Measurements from ENCODE around the gene TNS3.
"Not testable (repeated sequence)": the region's sequence is repeated elsewhere in the genome, so short reads cannot be mapped to it uniquely, and the experiment has no call there.

TNS3 gene

DNA sequence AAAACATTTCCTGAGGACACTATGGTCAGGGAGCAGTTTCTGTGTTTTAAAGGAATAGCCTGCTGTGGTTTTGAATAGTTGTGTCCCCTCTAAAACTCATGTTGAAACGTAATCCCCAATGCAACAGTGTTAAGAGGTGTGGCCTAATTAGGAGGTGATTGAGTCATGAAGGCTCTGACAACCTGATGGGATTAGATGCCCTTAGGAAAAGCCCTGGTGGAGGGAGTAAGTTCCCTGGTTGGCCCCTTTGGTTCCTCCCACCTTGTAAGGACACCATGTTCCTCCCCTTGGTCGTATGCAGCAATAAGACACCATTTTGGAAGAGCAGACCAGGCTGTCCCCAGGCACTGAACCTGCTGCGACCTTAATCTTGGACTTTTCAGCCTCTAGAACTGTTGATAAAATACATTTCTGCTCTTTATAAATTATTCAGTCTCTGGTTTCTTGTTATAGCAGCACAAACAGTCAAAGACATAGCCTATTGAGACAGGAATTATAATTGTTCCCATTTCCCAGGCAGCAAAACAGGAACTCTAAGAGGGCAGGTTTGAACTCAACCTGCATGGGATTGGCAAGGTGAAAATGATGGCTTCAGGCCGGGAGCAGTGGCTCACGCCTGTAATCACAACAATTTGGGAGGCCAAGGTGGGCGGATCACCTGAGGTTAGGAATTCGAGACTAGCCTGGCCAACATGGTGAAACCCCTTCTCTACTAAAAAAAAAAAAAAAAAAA, 20.5 kb upstream of the TNS3 start:
- no peak for DNase-seq (ENCODE audit: low spot score)

DNA sequence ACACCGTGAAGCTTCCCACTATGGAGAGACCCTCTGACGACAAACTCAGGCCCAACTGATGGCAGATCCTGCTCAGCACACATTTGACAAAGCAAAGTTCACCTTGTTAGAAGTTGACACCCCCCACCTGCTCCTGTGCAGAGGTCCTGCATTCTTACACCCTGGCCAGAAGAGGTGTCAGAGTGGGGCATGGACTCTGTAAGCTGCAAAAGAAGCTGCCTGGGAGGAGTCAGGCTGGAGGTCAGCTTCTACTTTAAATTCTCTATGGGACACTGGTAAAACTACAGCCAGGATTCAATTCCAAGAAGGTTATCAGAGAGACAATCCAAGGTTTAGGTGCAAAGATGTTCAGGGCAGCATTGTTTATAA, 20.0 kb upstream of the TNS3 start:
- no peak for DNase-seq (ENCODE audit: low spot score)

DNA sequence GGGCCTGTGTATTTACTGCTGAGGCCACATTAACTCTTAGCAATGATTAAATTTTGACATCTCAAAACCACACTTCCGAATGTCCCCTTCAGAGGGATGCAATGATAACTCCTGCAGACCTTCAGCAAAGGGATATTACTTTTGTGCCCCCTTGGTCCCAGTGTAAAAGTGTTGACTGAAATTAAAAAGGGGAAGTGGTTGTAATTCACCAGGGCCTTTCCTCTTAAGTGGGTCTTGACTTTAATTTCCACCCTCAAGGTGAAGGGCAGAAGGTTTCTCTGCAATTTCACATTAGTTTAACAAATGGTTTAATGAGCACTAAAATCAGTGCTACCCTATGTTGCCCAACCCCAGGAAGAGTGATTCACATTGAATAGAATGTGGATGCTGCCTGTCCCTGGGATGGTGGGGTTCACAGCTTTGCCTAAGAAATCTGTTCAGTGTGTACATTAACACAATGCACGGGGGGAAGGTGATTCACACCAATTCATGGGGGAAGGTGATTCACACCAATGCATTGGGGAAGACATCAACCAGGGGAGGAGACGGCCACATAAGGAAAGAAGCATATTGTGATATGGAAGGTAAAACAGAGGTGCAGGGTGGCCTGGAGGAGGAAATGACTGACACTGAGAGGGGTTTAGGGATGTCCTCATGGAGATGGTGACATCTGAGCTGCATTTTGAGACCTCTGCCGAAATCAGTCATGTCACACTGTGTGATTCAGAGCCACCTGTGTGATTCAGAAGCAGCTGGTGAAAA, 19.4 kb upstream of the TNS3 start:
- no peak for DNase-seq (ENCODE audit: low spot score)

DNA sequence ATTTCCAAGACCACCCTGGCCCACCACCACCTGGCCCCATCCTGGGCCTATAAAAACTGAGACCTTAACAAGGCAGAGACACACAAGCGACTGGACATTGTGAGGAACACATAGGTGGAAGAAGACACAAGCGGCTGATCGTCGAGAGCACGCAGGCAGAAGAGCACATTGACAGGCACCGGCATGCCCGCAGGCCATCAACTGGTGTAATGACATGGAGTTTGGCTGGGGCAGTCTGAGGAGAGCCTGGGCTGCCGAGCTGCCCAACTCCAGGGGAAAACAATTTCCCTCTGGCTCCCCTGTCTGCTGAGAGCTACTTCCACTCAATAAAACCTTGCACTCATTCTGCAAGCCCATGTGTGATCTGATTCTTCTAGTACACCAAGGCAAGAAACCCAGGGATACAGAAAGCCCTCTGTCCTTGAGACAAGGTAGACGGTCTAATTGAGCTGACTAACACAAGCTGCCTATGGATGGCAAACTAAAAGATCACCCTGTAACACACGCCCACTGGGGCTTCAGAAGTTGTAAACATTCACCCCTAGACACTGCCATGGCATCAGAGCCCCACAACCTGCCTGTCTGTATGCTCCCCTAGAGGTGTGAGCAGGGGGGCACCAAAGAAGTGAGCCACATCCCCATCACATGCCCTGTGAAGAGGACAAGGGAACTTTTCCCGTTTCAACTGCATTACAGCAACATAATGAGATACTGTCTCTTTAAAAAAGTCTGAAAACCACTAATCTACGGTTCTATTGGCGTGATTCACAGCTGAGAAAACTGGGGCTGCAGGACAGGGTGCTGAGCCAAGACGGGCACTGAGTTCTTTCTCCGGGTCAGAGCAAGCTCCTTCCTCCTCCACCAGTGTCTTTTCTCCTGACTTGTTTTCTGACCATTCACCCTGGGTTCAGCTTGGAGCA, 18.5 kb upstream of the TNS3 start:
- no peak for DNase-seq (ENCODE audit: low spot score)

DNA sequence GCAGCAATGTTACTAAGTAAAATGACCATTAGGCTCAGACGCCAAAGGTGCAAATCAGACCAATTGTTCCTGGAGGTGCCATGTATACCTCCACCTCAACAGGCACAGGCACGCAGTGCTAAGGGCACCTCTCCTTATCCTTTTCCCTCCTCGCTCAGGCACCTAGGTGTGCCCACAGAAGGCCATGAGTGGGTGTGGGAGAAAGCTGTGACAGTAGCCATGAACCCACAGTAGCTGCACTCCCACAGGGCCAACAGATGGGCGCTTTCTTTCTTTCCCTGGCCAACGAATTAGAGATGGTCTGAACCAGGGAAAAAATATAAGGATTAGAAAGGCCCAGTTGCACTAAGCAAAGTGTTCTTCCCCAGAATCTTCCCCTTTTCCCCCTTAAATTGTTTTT, 15.5 kb upstream of the TNS3 start:
- DNase-seq (ENCODE audit: low spot score) = no peak

DNA sequence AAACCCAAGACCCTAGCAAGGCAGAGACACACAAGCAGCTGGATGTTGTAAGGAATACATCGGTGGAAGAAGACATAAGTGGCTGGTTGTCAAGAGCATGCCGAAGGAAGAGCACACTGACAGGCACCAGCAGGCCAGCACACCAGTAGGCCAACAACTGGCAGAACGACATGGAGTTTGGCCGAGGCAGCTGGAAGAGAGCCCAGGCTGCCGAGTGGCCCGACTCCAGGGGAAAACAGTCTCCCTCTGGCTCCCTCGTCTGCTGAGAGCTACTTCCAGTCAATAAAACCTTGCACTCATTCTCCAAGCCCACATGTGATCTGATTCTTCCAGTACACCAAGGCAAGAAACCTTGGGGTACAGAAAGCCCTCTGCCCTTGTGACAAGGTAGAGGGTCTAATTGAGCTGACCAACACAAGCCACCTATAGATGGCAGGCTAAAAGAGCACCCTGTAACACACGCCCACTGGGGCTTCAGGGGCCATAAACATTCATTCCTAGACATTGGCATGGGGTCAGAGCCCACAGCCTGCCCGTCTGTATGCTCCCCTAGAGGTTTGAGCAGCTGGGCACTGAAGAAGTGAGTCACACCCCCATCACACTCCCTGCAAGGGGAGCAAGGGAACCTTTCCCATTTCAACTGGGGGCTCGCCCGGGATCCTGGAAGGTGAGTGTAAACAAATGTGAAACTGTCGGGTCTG, 14.7 kb upstream of the TNS3 start:
- DNase-seq (ENCODE audit: low spot score) = no peak

DNA sequence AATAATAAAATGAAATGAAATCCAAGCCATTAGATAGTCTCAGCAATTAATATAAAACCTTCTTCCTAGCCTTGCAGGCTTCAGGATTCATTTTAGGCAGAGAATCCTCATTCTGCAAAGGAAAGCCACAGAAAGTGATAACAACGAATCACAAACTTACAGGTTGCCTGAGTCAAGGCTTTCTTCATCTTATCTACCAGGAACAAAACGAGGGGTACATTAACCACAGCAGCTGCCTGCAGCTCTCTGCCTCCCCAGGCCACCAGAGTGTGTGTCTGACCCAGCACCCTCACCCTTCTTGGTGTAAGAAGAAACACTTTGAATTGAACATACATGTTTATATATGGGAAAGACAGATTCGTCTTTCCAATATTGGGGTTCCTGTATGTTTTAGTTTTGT, 12.5 kb upstream of the TNS3 start:
- no peak for DNase-seq (ENCODE audit: low spot score)

DNA sequence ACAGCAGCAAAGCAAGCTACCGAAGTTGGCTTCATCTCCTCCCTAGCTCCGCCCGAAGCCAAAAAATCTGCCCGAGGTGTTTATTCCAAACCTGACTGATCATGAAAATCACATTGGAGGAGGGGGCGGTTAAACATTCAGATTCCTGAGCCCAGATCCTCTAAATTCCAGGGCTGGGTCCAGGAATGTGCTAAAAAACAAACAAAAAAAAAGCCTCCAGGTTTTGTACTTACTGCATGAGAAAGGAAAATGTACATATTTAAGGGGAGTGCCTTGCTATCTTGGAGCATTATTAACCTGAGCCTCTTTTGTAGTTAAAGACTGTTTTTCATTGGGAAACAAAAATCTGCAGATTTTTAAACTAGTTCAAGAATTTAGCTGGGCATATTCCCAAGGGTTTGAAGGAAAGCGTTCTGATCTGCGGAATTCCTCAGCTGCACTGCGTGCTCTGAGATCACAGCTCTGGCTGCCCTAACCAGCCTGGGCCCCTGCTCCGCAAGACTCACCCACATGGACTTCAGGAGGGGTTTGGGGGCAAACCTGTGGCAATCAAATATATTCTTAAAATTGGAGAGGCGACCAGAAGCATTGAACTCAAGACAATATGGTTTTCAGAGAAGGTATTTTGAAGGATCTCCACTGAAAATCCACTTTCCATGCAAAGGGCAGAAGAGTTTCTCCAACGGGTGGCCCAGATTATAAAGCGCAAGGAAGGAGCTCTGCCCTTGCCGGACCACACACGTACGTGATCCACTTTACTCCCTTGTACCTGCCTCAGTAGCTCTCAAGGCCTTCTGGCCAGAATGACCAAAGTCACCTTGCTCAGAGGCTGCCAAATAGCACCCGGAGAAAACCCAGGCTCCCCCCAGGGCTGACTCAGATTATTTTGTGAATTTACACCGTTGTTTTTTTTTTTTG, 10.0 kb upstream of the TNS3 start:
- no peak for DNase-seq (ENCODE audit: low spot score)

DNA sequence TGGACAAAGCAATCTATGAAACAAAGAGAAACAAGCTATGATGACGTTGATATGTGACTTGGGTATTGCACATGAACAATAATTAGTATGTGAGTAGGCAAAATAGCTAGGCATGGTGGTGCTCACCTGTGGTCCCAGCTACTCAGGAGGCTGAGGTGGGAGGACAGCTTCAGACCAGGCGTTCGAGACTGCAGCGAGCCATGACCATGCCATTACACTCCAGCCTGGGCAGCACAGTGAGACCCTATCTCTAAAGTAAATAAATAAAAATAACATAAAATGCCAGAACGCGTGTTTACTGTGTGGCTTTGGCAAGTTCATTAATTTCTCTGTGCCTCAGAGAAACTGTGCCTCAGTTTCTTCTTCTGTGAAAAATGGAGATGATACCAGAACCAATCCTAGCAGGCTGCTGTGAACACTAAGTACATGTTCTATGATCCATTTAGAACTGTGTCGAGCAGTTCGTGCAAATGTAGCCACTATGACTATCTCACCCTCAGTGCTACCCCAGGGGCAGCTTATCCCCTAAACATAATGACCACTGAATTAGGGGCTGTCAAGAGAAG, 9.3 kb upstream of the TNS3 start:
- no peak for DNase-seq (ENCODE audit: low spot score)

DNA sequence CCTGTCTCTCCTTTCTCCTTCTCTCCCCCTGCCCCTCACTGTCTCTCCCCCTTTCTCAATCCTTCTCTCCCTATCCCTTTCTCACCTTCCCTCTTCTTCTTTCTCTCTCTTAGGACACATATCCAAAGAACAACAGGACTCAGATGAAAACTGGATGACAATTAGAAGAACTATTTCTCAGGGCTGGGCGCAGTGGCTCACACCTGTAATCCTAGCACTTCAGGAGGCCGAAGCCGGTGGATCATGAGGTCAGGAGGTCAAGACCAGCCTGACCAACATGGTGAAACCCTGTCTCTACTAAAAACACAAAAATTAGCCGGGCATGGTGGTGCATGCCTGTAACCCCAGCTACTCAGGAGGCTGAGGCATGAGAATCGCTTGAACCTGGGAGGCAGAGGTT, 8.3 kb upstream of the TNS3 start:
- DNase-seq (ENCODE audit: low spot score) = not testable (repeated sequence)

DNA sequence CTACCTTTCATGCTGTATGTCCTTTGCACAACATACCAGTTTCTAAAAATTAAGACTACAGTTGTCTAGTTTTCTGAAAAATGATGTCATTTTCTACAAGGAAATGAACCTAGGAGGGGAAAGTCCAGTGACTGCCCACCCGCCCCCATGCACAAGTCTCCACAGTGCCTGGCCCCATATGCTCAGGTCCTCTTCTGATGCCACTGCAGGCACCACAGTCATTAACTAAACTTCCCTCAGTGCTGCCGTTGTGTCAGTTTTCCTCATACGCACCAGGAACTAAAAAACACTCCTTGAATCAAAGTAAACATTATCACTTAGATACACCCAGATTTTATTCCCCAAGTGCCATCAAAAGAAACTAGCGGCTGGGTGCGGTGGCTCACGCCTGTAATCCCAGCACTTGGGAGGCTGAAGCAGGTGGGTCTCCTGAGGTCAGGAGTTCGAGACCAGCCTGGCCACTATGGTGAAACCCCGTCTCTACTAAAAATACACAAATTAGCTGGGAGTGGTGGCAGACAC, 6.9 kb upstream of the TNS3 start:
- no peak for DNase-seq (ENCODE audit: low spot score)

DNA sequence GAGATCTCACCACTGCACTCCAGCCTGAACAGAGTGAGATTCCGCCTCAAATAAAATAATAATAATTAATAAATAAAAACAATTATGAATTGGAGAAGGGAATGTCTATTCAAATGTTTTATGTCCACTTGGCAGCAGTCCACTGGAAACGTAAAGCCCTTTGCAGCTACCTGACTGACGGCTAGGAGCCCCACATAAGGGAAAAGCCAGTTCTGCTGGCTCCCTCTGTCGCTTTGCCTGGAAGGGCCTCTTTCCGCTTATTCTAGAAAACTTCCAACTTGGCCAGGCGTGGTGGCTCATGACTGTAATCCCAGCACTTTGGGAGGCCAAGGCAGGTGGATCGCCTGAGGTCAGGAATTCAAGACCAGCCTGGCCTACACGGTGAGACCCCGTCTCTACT, 6.1 kb upstream of the TNS3 start:
- DNase-seq (ENCODE audit: low spot score) = no peak

DNA sequence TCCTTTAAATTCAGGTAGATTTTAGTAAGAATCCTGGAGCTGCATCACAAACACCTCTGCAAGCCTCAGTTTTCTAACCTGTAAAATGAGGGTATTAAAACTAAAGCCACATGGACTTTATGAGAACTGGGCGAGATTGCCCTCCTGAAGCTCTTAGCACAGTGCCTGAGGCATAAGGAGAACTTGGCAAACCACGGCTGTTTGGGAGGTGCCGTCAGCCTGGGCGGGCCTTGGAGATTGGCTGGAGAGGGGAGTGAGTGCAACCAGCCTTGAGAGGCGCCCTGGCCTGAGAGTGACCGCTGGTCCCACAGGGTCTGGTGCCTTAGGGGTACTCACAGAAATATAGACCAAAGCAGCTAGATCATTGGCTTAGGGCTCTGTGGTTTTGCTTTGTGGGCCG, 5.4 kb upstream of the TNS3 start:
- DNase-seq (ENCODE audit: low spot score) = no peak

DNA sequence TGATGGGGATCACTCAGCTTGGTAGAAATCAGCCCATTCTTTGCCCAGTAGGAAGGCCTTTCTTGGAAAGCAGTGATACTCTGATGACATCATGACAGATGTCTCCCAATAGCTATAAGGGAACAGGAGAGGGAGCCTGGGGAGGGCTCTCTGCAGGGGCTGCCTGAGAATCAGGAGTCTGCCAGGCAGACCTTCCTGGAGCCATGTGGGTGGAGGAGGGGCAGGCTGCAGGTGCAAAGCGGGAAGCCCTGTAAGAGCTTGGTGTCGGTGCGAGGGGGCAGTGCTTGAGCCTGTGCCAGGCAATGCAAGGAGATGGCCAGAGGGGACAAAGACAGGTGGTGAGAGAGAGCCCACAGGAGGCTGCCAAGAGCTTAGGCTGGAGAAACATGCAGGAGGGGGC, 5.0 kb upstream of the TNS3 start:
- DNase-seq (ENCODE audit: low spot score) = no peak

DNA sequence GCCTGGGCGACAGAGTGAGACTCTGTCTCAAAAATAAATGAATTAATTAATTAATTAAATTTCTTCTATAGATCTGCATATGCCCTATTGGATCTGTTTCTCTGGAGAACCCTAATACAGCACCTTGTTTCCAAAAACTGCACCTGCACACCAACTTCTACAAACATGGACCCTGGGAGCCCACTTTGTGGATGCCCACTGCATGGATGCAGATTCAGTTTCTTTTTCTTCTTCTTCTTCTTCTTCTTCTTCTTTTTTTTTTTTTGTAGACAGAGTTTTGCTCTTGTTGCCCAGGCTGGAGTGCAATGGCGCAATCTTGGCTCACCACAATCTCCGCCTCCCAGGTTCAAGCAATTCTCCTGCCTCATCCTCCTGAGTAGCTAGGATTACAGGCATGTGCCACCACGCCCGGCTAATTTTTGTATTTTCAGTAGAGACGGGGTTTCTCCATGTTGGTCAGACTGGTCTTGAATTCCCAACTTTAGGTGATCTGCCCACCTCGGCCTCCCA, 4.3 kb upstream of the TNS3 start:
- not testable (repeated sequence) for DNase-seq (ENCODE audit: low spot score)

DNA sequence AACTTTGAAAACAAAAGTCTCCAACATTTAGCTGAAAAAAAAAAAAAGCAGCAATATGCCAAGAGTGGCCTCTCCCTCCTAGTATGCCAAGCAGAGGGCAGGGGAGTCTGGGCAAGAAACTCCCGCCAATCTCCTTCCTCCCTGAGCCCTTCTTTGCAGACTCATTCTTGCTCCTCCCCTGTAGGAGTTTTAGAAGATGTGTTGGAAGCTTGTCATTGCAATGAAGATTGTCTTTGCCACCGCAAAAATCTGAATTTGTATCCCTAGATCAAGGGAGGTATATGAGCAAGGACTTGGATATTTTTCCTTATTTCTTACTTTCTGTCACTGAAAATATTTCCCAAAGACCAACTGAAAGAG, 2.6 kb upstream of the TNS3 start:
- no peak for DNase-seq (ENCODE audit: low spot score)

DNA sequence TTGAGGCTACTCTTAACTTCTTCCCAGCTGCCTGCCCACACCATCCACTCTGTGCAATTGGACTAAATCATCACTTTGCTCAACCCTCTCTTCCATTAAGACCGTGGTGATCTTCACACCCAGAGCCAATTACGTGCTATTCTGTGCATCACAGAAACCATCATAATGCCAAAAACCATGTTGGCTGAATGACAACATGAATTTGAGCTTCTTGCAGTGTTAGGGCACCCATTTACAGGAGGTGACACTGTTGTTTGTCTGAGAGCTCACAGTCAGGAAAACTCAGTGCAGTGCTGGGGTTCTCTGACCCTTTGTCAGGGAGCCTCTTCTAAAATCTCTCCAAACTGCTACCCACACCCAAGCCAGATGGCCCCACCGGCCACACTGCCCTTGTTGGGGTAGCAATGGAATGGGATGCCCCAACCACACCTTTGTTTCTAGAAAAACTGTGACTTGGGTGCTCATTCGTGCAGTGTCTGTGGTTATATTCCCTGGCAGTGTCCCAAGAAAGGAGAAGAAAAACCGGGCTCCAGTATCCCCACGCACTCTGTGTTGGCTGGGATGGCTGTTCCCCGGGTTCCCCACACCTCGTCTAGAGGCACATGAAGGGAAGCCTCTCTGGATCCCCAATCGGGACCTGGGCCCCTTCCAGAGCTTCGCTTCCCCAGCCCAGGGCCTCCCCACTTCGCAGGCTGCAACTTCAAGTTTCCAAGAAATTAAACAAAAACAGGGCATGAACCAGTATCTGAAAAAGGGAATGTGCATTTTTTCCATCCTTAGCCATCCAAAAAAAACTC, 2.0 kb upstream of the TNS3 start:
- no peak for DNase-seq (ENCODE audit: low spot score)

DNA sequence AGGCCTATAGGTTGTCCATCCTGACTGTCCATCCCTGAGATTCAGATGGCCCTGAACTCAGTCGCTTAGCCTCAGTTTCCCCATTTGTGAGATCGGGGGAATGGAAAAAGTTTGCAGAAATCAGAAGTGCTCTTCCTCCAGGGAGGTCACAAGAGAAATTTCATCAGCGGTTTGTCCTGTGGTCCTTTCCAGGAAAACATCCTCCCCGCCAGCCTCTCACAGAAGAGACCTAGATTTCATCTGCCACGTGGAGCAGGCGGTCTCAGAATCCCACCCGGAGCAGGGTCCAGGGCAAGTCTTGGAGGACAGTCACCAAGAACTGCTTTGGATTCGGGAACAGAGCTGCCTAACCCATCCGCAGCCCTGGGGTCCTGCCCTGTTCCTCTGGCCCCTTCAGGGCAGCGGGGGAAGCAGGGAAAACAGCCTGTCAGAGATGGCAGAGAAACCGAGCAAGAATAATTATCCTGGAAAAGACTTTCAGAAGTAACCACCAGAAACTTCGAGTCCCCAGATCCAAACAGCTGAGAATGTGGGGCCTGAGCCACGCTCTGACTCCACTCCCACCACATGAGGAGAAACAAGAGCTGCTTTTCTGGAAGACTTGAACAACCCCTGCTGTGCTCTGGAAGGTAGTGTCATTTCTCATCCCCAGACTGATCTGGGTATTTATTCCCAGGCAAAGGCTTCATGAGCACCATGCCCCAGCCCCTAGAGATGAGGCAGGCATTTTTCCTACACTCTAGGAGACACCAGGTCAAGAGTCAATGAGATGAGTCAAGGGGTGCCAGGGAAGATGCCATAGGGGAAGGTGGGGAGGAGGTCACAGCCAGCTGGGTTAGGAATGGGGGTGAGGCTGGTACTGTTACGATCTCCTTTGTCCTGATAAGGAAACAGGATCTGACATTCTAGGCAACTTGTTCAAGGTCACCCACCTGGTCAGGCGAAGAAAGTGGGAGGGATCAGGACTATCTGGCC, 1.1 kb upstream of the TNS3 start:
- DNase-seq (ENCODE audit: low spot score) = peak; percentile 82

All from left forelimb (tissue), 1 donor.